HG03196 (cell line): Measurements from ENCODE around the gene TUFT1.
"Not testable (repeated sequence)": the region's sequence is repeated elsewhere in the genome, so short reads cannot be mapped to it uniquely, and the experiment has no call there.

ENCODE experiments used
- ATAC-seq: cut with Tn5 transposase; IDR thresholded peaks from one replicate; pipeline ENCODE4 v1.9.1; 2021; ENCODE audit not compliant: unreplicated experiment

The TUFT1 gene

GRCh38 chr1:151613282-151613780 is 73.2 kb downstream of the TUFT1 start:
- no peak for ATAC-seq

GRCh38 chr1:151615711-151616504 is 75.8 kb downstream of the TUFT1 start:
- ATAC-seq = no peak

GRCh38 chr1:151616505-151616849 is 76.4 kb downstream of the TUFT1 start:
- no peak for ATAC-seq

GRCh38 chr1:151618003-151618402 is 77.9 kb downstream of the TUFT1 start:
- ATAC-seq = no peak

- ATAC-seq = no peak
Measured at GRCh38 chr1:151618470-151618869, 78.4 kb downstream of the TUFT1 start.

GRCh38 chr1:151618996-151619395 is 78.9 kb downstream of the TUFT1 start:
- not testable (repeated sequence) for ATAC-seq

GRCh38 chr1:151619489-151620093 is 79.5 kb downstream of the TUFT1 start:
- ATAC-seq = no peak

GRCh38 chr1:151620286-151620685 is 80.2 kb downstream of the TUFT1 start:
- ATAC-seq = no peak

GRCh38 chr1:151621351-151621750 is 81.2 kb downstream of the TUFT1 start:
- no peak for ATAC-seq

- no peak for ATAC-seq
Measured at GRCh38 chr1:151624783-151625182, 84.7 kb downstream of the TUFT1 start.

GRCh38 chr1:151626740-151627334 is 86.7 kb downstream of the TUFT1 start:
- no peak for ATAC-seq

- no peak for ATAC-seq
Measured at GRCh38 chr1:151629278-151629677, 89.2 kb downstream of the TUFT1 start.
